GM18505 (cell line): Measurements from ENCODE around the gene RAD51C.
"Not testable (repeated sequence)": the region's sequence is repeated elsewhere in the genome, so short reads cannot be mapped to it uniquely, and the experiment has no call there.

Source experiments
- ATAC-seq: cut with Tn5 transposase; IDR thresholded peaks from one replicate; pipeline ENCODE4 v1.9.1; 2021; ENCODE audit not compliant: unreplicated experiment
- POLR2A ChIP-seq: IDR thresholded peaks from 4 replicates; pipeline ENCODE4 v1.6.1; 2011; ENCODE audit warnings: borderline replicate concordance; ENCODE audit not compliant: insufficient read depth, insufficient read length; ENCODE audit errors: extremely low read depth

The RAD51C gene

DNA sequence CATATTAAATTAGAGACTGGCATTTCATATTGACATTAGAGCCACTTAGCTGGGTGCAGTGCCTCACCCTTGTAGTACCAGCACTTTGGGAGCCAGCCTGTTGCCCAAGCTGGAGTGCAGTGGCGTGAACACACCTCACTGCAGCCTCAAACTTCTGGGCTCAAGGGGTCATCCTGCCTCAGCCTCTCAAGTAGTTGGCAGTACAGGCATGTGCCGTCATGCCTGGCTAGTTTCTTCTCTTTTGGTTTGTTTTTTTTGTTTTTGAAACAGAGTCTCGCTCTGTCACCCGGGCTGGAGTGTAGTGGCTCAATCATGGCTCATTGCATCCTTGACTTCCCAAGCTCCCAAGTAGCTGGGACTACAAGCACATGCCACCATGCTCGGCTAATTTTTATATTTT, 72.0 kb downstream of the RAD51C start:
- TF ChIP-seq POLR2A, result no peak
- no peak for ATAC-seq

DNA sequence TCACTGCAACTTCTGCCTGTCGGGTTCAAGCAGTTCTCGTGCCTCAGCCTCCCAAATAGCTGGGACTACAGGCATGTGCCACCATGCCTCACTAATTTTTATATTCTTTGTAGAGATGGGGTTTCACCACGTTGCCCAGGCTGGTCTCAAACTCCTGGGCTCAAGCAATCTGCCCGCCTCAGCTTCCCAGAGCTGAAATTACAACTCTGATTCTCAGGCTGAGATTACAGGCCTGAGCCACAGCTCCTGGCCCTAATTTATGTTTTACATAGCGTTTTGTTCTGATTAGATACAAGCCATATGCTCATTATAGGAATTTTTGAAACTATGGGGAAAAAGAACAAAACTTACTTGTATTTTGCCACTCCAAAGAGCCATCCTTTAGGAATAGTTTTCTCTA, 86.1 kb downstream of the RAD51C start:
- not testable (repeated sequence) for ATAC-seq

DNA sequence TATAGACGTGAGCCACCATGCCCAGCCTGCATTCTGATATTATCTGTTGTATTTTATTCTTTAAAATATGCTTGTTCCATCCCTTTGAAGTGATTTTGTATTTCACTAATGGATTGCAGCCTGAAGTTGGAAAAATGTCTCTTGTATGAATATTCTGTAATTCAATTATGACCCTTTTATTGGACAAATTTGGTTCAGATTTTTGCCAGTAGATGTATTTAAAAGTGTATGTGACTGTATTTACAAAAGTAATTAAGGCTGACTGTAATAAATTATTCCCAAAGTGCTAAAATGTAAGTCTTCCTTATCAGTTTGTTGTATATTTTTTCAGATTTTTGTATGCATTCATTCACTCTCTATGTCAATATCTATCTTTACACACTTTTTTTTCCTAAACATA, 87.0 kb downstream of the RAD51C start:
- ATAC-seq, result no peak
- TF ChIP-seq POLR2A, result no peak

DNA sequence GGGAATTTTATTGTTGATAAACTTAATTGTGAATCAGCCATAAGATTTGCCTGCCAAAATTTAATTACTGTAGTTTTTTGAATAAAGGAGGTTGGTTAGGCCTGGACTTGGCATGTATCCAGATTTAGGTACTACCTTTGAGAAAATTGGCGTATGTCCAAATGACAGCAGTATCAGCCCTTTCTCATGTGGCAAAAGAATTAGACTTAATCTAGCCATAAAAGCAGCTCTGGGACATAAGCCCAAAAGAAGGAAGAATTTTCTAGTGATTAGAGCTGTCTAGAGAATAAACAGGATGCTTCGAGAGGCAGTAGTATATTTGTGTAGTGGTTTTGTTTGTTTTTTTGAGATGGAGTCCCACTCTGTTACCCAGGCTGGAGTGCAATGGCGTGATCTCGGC, 91.0 kb downstream of the RAD51C start:
- no peak for TF ChIP-seq POLR2A
- no peak for ATAC-seq

DNA sequence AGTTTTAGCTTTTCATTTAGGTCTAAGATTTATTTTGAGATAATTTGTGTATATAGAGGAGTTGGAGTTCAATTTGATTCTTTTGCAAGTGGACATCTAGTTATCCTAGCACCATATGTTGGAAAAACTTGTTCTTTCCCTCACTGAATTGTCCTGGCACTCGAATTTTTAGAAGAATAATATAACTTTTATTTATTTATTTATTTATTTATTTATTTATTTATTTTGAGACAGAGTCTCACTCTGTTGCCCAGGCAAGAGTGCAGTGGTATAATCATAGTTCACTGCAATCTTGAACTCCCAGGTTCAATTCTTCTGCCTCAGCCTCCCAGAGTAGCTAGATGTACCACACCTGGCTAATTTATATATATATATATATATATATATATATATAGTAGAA, 92.7 kb downstream of the RAD51C start:
- ATAC-seq, result no peak
- no peak for TF ChIP-seq POLR2A
